HEK293 (cell line): ENCODE data around the gene CC2D1B.
A peak's percentile ranks its signal among the peaks of the same experiment; 100 is the strongest.

Experiments used
- GLI2 ChIP-seq: fragments of 450-650 bp; formaldehyde crosslinking; IDR thresholded peaks from 2 replicates; pipeline ENCODE4; 2017; ENCODE audit warnings: missing biosample characterization, missing genetic modification characterization, low read depth, borderline replicate concordance
- HOXA7 ChIP-seq: sonication (generic); formaldehyde crosslinking; IDR thresholded peaks from 2 replicates; pipeline ENCODE4 v1.8.1; 2022; ENCODE audit warnings: missing genetic modification reagents, borderline replicate concordance
- HOXD13 ChIP-seq: sonication (generic); formaldehyde crosslinking; IDR thresholded peaks from 2 replicates; pipeline ENCODE4 v1.8.0; 2022; ENCODE audit warnings: missing genetic modification reagents, borderline replicate concordance
- KLF8 ChIP-seq: fragments of 450-650 bp; formaldehyde crosslinking; IDR thresholded peaks from 2 replicates; pipeline ENCODE4 v1.5.1; 2016; ENCODE audit warnings: missing biosample characterization, missing genetic modification characterization
- SCRT2 ChIP-seq: fragments of 450-650 bp; formaldehyde crosslinking; IDR thresholded peaks from 2 replicates; pipeline ENCODE4 v1.5.1; 2016; ENCODE audit warnings: missing biosample characterization, missing genetic modification characterization
- WT1 ChIP-seq: fragments of 450-650 bp; formaldehyde crosslinking; IDR thresholded peaks from 2 replicates; pipeline ENCODE4 v1.5.1; 2016; ENCODE audit warnings: missing biosample characterization, missing genetic modification characterization
- ZBTB20 ChIP-seq: fragments of 450-650 bp; formaldehyde crosslinking; IDR thresholded peaks from 2 replicates; pipeline ENCODE4 v1.5.1; 2016; ENCODE audit warnings: missing biosample characterization, missing genetic modification characterization
- ZBTB21 ChIP-seq: fragments of 450-650 bp; formaldehyde crosslinking; IDR thresholded peaks from 2 replicates; pipeline ENCODE4 v1.5.1; 2017; ENCODE audit warnings: missing biosample characterization, missing genetic modification characterization
- ZFP3 ChIP-seq: fragments of 450-650 bp; formaldehyde crosslinking; IDR thresholded peaks from 2 replicates; pipeline ENCODE4 v1.5.1; 2016; ENCODE audit warnings: low read depth, missing biosample characterization, missing genetic modification characterization
- ZNF132 ChIP-seq: fragments of 450-650 bp; formaldehyde crosslinking; IDR thresholded peaks from 2 replicates; pipeline ENCODE4 v1.5.1; 2017; ENCODE audit warnings: missing biosample characterization, missing genetic modification characterization, borderline replicate concordance
- ZNF175 ChIP-seq: fragments of 450-650 bp; formaldehyde crosslinking; IDR thresholded peaks from 2 replicates; pipeline ENCODE4 v1.5.1; 2016; ENCODE audit warnings: missing biosample characterization, missing genetic modification characterization
- ZNF24 ChIP-seq: fragments of 450-650 bp; formaldehyde crosslinking; IDR thresholded peaks from 2 replicates; pipeline ENCODE4 v1.5.1; 2016; ENCODE audit warnings: missing biosample characterization, missing genetic modification characterization
- ZNF248 ChIP-seq: fragments of 450-650 bp; formaldehyde crosslinking; IDR thresholded peaks from 2 replicates; pipeline ENCODE4 v1.5.1; 2017; ENCODE audit warnings: missing biosample characterization, missing genetic modification characterization
- ZNF366 ChIP-seq: fragments of 450-650 bp; formaldehyde crosslinking; conservative IDR thresholded peaks from 2 replicates; pipeline ENCODE4 v1.5.1; 2016; ENCODE audit warnings: missing biosample characterization, missing genetic modification characterization
- ZNF423 ChIP-seq: fragments of 450-650 bp; formaldehyde crosslinking; IDR thresholded peaks from 2 replicates; pipeline ENCODE4 v1.5.1; 2016; ENCODE audit warnings: missing biosample characterization, missing genetic modification characterization
- ZNF514 ChIP-seq: fragments of 450-650 bp; formaldehyde crosslinking; IDR thresholded peaks from 2 replicates; pipeline ENCODE4 v1.5.1; 2016; ENCODE audit warnings: missing biosample characterization, missing genetic modification characterization
- ZNF560 ChIP-seq: fragments of 450-650 bp; formaldehyde crosslinking; IDR thresholded peaks from 2 replicates; pipeline ENCODE4 v1.5.1; 2017; ENCODE audit warnings: missing biosample characterization, missing genetic modification characterization, borderline replicate concordance
- ZNF623 ChIP-seq: fragments of 450-650 bp; formaldehyde crosslinking; IDR thresholded peaks from 2 replicates; pipeline ENCODE4 v1.5.1; 2016; ENCODE audit warnings: missing biosample characterization, missing genetic modification characterization
- ZNF658 ChIP-seq: fragments of 450-650 bp; formaldehyde crosslinking; IDR thresholded peaks from 2 replicates; pipeline ENCODE4; 2016; ENCODE audit warnings: missing biosample characterization, missing genetic modification characterization
- ZNF768 ChIP-seq: fragments of 450-650 bp; formaldehyde crosslinking; IDR thresholded peaks from 2 replicates; pipeline ENCODE4 v1.5.1; 2018; ENCODE audit warnings: missing biosample characterization, mild to moderate bottlenecking, missing genetic modification characterization
- ZNF843 ChIP-seq: fragments of 450-650 bp; formaldehyde crosslinking; IDR thresholded peaks from 2 replicates; pipeline ENCODE4 v1.5.1; 2016; ENCODE audit warnings: missing biosample characterization, missing genetic modification characterization
- ZXDB ChIP-seq: fragments of 450-650 bp; formaldehyde crosslinking; IDR thresholded peaks from 2 replicates; pipeline ENCODE4 v1.5.1; 2016; ENCODE audit warnings: missing biosample characterization, missing genetic modification characterization
- TF ChIP-seq, protein P1 (sequence below): fragments of 450-650 bp; formaldehyde crosslinking; IDR thresholded peaks from 2 replicates; pipeline ENCODE4 v1.5.1; 2016; ENCODE audit warnings: missing biosample characterization, missing genetic modification characterization
- TF ChIP-seq, protein P2 (sequence below): fragments of 450-650 bp; formaldehyde crosslinking; IDR thresholded peaks from 2 replicates; pipeline ENCODE4 v1.5.1; 2016; ENCODE audit warnings: missing biosample characterization, missing genetic modification characterization
- TF ChIP-seq, protein P3 (sequence below): fragments of 450-650 bp; formaldehyde crosslinking; IDR thresholded peaks from 2 replicates; pipeline ENCODE4 v1.5.1; 2016; ENCODE audit warnings: missing biosample characterization, missing genetic modification characterization
- TF ChIP-seq, protein P4 (sequence below): fragments of 450-650 bp; formaldehyde crosslinking; IDR thresholded peaks from 2 replicates; pipeline ENCODE4 v1.5.1; 2016; ENCODE audit warnings: missing biosample characterization, missing genetic modification characterization, low read depth
- TF ChIP-seq, protein P5 (sequence below): fragments of 450-650 bp; formaldehyde crosslinking; IDR thresholded peaks from 2 replicates; pipeline ENCODE4 v1.5.1; 2016; ENCODE audit warnings: missing biosample characterization, missing genetic modification characterization
- TF ChIP-seq, protein P6 (sequence below): fragments of 450-650 bp; formaldehyde crosslinking; IDR thresholded peaks from 2 replicates; pipeline ENCODE4 v1.5.0; 2017; ENCODE audit warnings: missing biosample characterization, missing genetic modification characterization, borderline replicate concordance
- TF ChIP-seq, protein P7 (sequence below): fragments of 450-650 bp; formaldehyde crosslinking; IDR thresholded peaks from 2 replicates; pipeline ENCODE4 v1.5.1; 2017; ENCODE audit warnings: missing biosample characterization, missing genetic modification characterization

CC2D1B gene

DNA sequence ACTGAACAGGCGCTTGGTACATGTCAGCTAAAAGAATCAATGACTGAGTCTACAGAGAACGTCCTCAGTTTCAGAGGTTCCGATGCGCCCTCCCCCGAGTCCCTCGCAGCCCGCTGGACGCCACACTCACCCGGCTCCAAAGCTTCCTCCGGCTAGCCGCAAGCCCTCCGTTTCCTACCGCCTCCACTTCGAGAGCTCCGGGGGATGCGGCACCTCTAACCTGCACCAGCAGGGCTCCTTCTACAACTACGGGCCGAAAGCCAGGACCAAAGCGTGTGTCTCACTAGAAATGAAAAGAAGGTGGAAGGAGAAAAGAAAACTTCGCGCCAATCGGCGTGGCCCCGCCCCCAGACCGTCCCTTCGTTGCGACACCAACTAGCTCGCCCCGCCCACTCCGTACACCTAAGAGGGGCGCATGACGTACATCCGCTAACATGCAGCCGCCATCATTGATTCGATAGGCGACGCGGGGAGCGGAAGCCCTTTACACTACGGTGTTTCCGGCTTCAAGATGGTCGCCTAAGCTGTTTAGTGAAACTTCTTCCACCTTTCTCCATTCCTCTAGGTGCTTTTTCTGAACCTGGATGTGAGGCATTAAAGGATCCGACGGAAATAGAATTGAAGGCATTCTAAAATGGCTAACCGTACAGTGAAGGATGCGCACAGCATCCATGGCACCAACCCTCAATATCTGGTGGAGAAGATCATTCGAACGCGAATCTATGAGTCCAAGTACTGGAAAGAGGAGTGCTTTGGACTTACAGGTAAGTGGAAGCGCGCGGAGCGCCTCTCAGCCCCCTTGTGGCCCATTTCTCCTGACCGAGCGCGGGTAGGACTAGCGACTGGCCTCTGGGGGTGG, 38.3 kb upstream of the CC2D1B start, which contains the start of the genes ORC1 and PRPF38A (continued):
- TF ChIP-seq, protein P1, sequence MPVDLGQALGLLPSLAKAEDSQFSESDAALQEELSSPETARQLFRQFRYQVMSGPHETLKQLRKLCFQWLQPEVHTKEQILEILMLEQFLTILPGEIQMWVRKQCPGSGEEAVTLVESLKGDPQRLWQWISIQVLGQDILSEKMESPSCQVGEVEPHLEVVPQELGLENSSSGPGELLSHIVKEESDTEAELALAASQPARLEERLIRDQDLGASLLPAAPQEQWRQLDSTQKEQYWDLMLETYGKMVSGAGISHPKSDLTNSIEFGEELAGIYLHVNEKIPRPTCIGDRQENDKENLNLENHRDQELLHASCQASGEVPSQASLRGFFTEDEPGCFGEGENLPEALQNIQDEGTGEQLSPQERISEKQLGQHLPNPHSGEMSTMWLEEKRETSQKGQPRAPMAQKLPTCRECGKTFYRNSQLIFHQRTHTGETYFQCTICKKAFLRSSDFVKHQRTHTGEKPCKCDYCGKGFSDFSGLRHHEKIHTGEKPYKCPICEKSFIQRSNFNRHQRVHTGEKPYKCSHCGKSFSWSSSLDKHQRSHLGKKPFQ (tag by site-specific recombination), result no peak
- TF ChIP-seq ZNF366 (tag by site-specific recombination) (peak; percentile 100), ZNF24 (tag by site-specific recombination) (no peak; the same call in 1 of the 2 replicates), ZNF560 (no peak), ZBTB20 (tag by site-specific recombination) (peak; percentile 12; the same call in 1 of the 2 replicates), GLI2 (tag by site-specific recombination) (no peak), ZNF658 (no peak), ZFP3 (tag by site-specific recombination) (no peak), ZNF514 (tag by site-specific recombination) (no peak), ZXDB (tag by site-specific recombination) (peak; percentile 81), ZNF623 (tag by site-specific recombination) (no peak), ZNF843 (tag by site-specific recombination) (0 out of 2 replicates have a peak, but pooled peaks have one; percentile 8), ZNF423 (no peak), ZNF132 (tag by site-specific recombination) (no peak), KLF8 (tag by site-specific recombination) (peak; percentile 75), ZNF768 (tag by site-specific recombination) (no peak), WT1 (tag by site-specific recombination) (0 out of 2 replicates have a peak, but pooled peaks have one; percentile 32), ZBTB21 (tag by site-specific recombination) (peak; percentile 99), HOXA7 (CRISPR knock-in tag) (no peak), ZNF248 (no peak), HOXD13 (CRISPR knock-in tag) (no peak), ZNF175 (no peak), SCRT2 (tag by site-specific recombination) (no peak)
- TF ChIP-seq, protein P2, sequence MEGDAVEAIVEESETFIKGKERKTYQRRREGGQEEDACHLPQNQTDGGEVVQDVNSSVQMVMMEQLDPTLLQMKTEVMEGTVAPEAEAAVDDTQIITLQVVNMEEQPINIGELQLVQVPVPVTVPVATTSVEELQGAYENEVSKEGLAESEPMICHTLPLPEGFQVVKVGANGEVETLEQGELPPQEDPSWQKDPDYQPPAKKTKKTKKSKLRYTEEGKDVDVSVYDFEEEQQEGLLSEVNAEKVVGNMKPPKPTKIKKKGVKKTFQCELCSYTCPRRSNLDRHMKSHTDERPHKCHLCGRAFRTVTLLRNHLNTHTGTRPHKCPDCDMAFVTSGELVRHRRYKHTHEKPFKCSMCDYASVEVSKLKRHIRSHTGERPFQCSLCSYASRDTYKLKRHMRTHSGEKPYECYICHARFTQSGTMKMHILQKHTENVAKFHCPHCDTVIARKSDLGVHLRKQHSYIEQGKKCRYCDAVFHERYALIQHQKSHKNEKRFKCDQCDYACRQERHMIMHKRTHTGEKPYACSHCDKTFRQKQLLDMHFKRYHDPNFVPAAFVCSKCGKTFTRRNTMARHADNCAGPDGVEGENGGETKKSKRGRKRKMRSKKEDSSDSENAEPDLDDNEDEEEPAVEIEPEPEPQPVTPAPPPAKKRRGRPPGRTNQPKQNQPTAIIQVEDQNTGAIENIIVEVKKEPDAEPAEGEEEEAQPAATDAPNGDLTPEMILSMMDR (tag by site-specific recombination), result peak; percentile 94
- TF ChIP-seq, protein P3, sequence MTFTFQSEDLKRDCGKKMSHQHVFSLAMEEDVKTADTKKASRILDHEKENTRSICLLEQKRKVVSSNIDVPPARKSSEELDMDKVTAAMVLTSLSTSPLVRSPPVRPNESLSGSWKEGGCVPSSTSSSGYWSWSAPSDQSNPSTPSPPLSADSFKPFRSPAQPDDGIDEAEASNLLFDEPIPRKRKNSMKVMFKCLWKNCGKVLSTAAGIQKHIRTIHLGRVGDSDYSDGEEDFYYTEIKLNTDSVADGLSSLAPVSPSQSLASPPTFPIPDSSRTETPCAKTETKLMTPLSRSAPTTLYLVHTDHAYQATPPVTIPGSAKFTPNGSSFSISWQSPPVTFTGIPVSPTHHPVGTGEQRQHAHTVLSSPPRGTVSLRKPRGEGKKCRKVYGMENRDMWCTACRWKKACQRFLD (tag by site-specific recombination), result no peak
- TF ChIP-seq, protein P4, sequence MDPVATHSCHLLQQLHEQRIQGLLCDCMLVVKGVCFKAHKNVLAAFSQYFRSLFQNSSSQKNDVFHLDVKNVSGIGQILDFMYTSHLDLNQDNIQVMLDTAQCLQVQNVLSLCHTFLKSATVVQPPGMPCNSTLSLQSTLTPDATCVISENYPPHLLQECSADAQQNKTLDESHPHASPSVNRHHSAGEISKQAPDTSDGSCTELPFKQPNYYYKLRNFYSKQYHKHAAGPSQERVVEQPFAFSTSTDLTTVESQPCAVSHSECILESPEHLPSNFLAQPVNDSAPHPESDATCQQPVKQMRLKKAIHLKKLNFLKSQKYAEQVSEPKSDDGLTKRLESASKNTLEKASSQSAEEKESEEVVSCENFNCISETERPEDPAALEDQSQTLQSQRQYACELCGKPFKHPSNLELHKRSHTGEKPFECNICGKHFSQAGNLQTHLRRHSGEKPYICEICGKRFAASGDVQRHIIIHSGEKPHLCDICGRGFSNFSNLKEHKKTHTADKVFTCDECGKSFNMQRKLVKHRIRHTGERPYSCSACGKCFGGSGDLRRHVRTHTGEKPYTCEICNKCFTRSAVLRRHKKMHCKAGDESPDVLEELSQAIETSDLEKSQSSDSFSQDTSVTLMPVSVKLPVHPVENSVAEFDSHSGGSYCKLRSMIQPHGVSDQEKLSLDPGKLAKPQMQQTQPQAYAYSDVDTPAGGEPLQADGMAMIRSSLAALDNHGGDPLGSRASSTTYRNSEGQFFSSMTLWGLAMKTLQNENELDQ (tag by site-specific recombination), result no peak
- TF ChIP-seq, protein P5, sequence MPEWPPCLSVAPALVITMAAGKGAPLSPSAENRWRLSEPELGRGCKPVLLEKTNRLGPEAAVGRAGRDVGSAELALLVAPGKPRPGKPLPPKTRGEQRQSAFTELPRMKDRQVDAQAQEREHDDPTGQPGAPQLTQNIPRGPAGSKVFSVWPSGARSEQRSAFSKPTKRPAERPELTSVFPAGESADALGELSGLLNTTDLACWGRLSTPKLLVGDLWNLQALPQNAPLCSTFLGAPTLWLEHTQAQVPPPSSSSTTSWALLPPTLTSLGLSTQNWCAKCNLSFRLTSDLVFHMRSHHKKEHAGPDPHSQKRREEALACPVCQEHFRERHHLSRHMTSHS, result no peak
- TF ChIP-seq, protein P6, sequence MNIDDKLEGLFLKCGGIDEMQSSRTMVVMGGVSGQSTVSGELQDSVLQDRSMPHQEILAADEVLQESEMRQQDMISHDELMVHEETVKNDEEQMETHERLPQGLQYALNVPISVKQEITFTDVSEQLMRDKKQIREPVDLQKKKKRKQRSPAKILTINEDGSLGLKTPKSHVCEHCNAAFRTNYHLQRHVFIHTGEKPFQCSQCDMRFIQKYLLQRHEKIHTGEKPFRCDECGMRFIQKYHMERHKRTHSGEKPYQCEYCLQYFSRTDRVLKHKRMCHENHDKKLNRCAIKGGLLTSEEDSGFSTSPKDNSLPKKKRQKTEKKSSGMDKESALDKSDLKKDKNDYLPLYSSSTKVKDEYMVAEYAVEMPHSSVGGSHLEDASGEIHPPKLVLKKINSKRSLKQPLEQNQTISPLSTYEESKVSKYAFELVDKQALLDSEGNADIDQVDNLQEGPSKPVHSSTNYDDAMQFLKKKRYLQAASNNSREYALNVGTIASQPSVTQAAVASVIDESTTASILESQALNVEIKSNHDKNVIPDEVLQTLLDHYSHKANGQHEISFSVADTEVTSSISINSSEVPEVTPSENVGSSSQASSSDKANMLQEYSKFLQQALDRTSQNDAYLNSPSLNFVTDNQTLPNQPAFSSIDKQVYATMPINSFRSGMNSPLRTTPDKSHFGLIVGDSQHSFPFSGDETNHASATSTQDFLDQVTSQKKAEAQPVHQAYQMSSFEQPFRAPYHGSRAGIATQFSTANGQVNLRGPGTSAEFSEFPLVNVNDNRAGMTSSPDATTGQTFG (tag by site-specific recombination), result no peak
- TF ChIP-seq, protein P7, sequence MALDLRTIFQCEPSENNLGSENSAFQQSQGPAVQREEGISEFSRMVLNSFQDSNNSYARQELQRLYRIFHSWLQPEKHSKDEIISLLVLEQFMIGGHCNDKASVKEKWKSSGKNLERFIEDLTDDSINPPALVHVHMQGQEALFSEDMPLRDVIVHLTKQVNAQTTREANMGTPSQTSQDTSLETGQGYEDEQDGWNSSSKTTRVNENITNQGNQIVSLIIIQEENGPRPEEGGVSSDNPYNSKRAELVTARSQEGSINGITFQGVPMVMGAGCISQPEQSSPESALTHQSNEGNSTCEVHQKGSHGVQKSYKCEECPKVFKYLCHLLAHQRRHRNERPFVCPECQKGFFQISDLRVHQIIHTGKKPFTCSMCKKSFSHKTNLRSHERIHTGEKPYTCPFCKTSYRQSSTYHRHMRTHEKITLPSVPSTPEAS (tag by site-specific recombination), result no peak
